Neuronal stem cell (in vitro differentiated cells): Measurements from ENCODE around the gene ZXDC.

Source experiments
- DNase-seq: peaks from one replicate; pipeline ENCODE4 v3.0.0-alpha.2; 2013; ENCODE audit warnings: low spot score
- H2AFZ ChIP-seq: one replicate; pipeline ENCODE4 v1.6.1; 2013; ENCODE audit warnings: mild to moderate bottlenecking, low read length, inconsistent platforms
- H2AK5ac ChIP-seq: 2 replicates; pipeline ENCODE4 v1.6.1; 2013; ENCODE audit warnings: low read depth, mild to moderate bottlenecking, inconsistent platforms, low read length, moderate library complexity, mixed read lengths
- H2BK120ac ChIP-seq: 2 replicates; pipeline ENCODE4 v1.6.1; 2013; ENCODE audit warnings: low read depth, mild to moderate bottlenecking, inconsistent platforms, low read length, moderate library complexity, mixed read lengths
- H2BK12ac ChIP-seq: one replicate; pipeline ENCODE4 v1.6.1; 2013; ENCODE audit warnings: low read length, inconsistent platforms
- H2BK15ac ChIP-seq: 2 replicates; pipeline ENCODE4 v1.6.1; 2013; ENCODE audit warnings: mild to moderate bottlenecking, low read length, inconsistent platforms, mixed read lengths
- H2BK5ac ChIP-seq: one replicate; pipeline ENCODE4 v1.6.1; 2013; ENCODE audit warnings: inconsistent platforms, mild to moderate bottlenecking, low read length, moderate library complexity
- H3K14ac ChIP-seq: one replicate; pipeline ENCODE4 v1.6.1; 2013; ENCODE audit warnings: low read length, inconsistent platforms
- H3K18ac ChIP-seq: 2 replicates; pipeline ENCODE4 v1.6.1; 2013; ENCODE audit warnings: low read length, inconsistent platforms
- H3K23ac ChIP-seq: 2 replicates; pipeline ENCODE4 v1.6.1; 2013; ENCODE audit warnings: low read depth, mild to moderate bottlenecking, mixed read lengths, low read length, inconsistent platforms; ENCODE audit not compliant: poor library complexity
- H3K27ac ChIP-seq: replicated peaks from 3 replicates; pipeline ENCODE4 v1.5.1; 2013; ENCODE audit warnings: low read length, inconsistent platforms
- H3K27me3 ChIP-seq, 3 experiments: 2 replicates each; pipeline ENCODE4 v1.6.1; 2013; ENCODE audit warnings: low read length in 3 of 3, mild to moderate bottlenecking in 2 of 3, inconsistent platforms in 1 of 3, low read depth in 1 of 3, mixed read lengths in 1 of 3, moderate library complexity in 1 of 3; ENCODE audit not compliant: control insufficient read depth in 3 of 3, insufficient read depth in 3 of 3
- H3K36me3 ChIP-seq, 2 donors: replicated peaks in 1 of 2; 2 replicates each; pipeline ENCODE4 v1.6.1; 2013; ENCODE audit warnings: low read length in 2 of 2; ENCODE audit not compliant: control insufficient read depth in 2 of 2, insufficient read depth in 2 of 2
- H3K4ac ChIP-seq: 2 replicates; pipeline ENCODE4 v1.6.1; 2013; ENCODE audit warnings: inconsistent platforms, mild to moderate bottlenecking, low read length, moderate library complexity
- H3K4me1 ChIP-seq, 2 donors: 1 replicate in 1 of 2; 2 replicates in 1 of 2; pipeline ENCODE4 v1.6.1; 2013; ENCODE audit warnings: low read length in 2 of 2, low read depth in 1 of 2; ENCODE audit not compliant: control insufficient read depth in 2 of 2, insufficient read depth in 1 of 2
- H3K4me2 ChIP-seq: one replicate; pipeline ENCODE4 v1.6.1; 2013; ENCODE audit warnings: mild to moderate bottlenecking, low read length, inconsistent platforms; ENCODE audit not compliant: insufficient read depth, poor library complexity, severe bottlenecking
- H3K4me3 ChIP-seq, 2 donors: 2 replicates each; pipeline ENCODE4 v1.5.1; 2013; ENCODE audit warnings: low read length in 2 of 2, mild to moderate bottlenecking in 2 of 2, inconsistent platforms in 1 of 2, moderate library complexity in 1 of 2
- H3K79me1 ChIP-seq: one replicate; pipeline ENCODE4 v1.6.1; 2013; ENCODE audit warnings: low read depth, mild to moderate bottlenecking, inconsistent platforms, low read length, moderate library complexity
- H3K9ac ChIP-seq: one replicate; pipeline ENCODE4 v1.6.1; 2013; ENCODE audit warnings: mild to moderate bottlenecking, low read depth, low read length, inconsistent platforms; ENCODE audit not compliant: poor library complexity
- H3K9me3 ChIP-seq, 2 donors: replicated peaks in 1 of 2; 2 replicates each; pipeline versions ENCODE3 to v1.6.1; 2013; ENCODE audit warnings: low read length in 2 of 2, mild to moderate bottlenecking in 2 of 2, inconsistent platforms in 1 of 2, low read depth in 1 of 2, mixed read lengths in 1 of 2, moderate library complexity in 1 of 2; ENCODE audit not compliant: control insufficient read depth in 2 of 2, insufficient read depth in 1 of 2
- H4K8ac ChIP-seq: one replicate; pipeline ENCODE4 v1.6.1; 2013; ENCODE audit warnings: low read depth, mild to moderate bottlenecking, inconsistent platforms, low read length, moderate library complexity
- H4K91ac ChIP-seq: one replicate; pipeline ENCODE4 v1.6.1; 2013; ENCODE audit warnings: low read length, low read depth, mild to moderate bottlenecking, inconsistent platforms; ENCODE audit not compliant: poor library complexity
- WGBS, 2 donors: extraction: QIAGEN DNeasy Blood & Tissue Kit; methylation state at CpG; one replicate each; pipeline ENCODE4 v1.1.7; 2013; ENCODE audit warnings: missing lambda C conversion rate in 2 of 2, mixed read lengths in 1 of 2; ENCODE audit not compliant: insufficient read length in 2 of 2, insufficient replicate concordance in 1 of 2; ENCODE audit errors: extremely low coverage in 2 of 2; 5-methylcytosine and 5-hydroxymethylcytosine counted together

Gene ZXDC

GRCh38 chr3:126439346-126439967 lies 36.2 kb downstream of the ZXDC start:
- Histone ChIP-seq H3K23ac (no peak overlapping the region), H2BK5ac (no peak overlapping the region), H3K79me1 (no peaks in the 10 kb centered on the region), H2BK15ac (no peak overlapping the region), H3K27me3 (no peaks in the 10 kb centered on the region), H3K9ac (no peak overlapping the region), H3K4me2 (no peak overlapping the region), H2AK5ac (peak overlapping the region; percentile 15), H3K4me1 (peaks cover 0 to 7% of the 10 kb centered on the region in 2 donors), H2BK120ac (no peak overlapping the region), H4K8ac (no peak overlapping the region), H2BK12ac (no peak overlapping the region), H2AFZ (no peak overlapping the region), H4K91ac (no peak overlapping the region), H3K4ac (no peak overlapping the region), H3K9me3 (no peaks in the 10 kb centered on the region), H3K36me3 (peaks cover 0 to 31% of the 10 kb centered on the region in 2 donors), H3K14ac (no peak overlapping the region), H3K18ac (peak overlapping the region; percentile 82), H3K4me3 (no peak overlapping the region), H3K27ac (no peak overlapping the region)
- WGBS, 2 donors, result no CpG with 5 or more reads among the region's 15 CpGs
- no peak for DNase-seq

GRCh38 chr3:126438746-126439145 lies 36.9 kb downstream of the ZXDC start:
- H3K4ac ChIP-seq, result no peak overlapping the region
- no CpG with 5 or more reads among the region's 10 CpGs for WGBS, 2 donors
- DNase-seq, result no peak
- H2BK12ac ChIP-seq, result no peak overlapping the region
- H2AK5ac ChIP-seq, result no peak overlapping the region
- H3K36me3 ChIP-seq, result peaks cover 0 to 31% of the 10 kb centered on the region in 2 donors
- H3K9me3 ChIP-seq, result no peaks in the 10 kb centered on the region
- H3K23ac ChIP-seq, result no peak overlapping the region
- H4K8ac ChIP-seq, result no peak overlapping the region
- no peak overlapping the region for H2AFZ ChIP-seq
- no peak overlapping the region for H3K4me3 ChIP-seq
- peaks cover 0 to 7% of the 10 kb centered on the region in 2 donors for H3K4me1 ChIP-seq
- peak overlapping the region; percentile 62 for H3K18ac ChIP-seq
- H2BK5ac ChIP-seq, result no peak overlapping the region
- H4K91ac ChIP-seq, result no peak overlapping the region
- no peak overlapping the region for H3K14ac ChIP-seq
- no peak overlapping the region for H2BK120ac ChIP-seq
- no peaks in the 10 kb centered on the region for H3K27me3 ChIP-seq
- H3K27ac ChIP-seq, result no peak overlapping the region
- H3K4me2 ChIP-seq, result no peak overlapping the region
- H3K79me1 ChIP-seq, result no peaks in the 10 kb centered on the region
- no peak overlapping the region for H3K9ac ChIP-seq
- H2BK15ac ChIP-seq, result no peak overlapping the region

DNA sequence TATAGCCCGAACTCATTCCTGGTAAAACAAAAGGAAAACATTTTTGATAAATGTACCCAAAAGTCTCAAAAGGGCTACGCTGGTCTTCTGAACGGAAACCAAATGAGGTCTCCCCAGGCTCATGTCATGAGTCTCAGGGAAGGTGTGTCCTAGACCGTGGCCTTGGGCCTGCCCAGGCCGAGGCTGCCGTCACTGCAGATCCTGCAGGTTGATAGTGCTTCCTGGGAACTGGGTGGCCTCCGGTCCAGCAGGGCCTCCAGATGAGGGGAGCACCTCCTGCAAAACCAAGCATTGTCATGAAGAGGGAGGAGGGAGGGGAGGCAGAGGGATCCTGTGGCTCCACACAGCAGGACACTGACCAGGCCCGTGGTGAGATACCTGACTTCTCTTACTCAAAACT lies 37.5 kb downstream of the ZXDC start:
- no peak overlapping the region for H4K8ac ChIP-seq
- H3K27ac ChIP-seq, result no peak overlapping the region
- H2BK120ac ChIP-seq, result no peak overlapping the region
- H3K4me3 ChIP-seq, result no peak overlapping the region
- no peaks in the 10 kb centered on the region for H3K27me3 ChIP-seq
- H3K9me3 ChIP-seq, result no peaks in the 10 kb centered on the region
- no peak overlapping the region for H2BK12ac ChIP-seq
- no peaks in the 10 kb centered on the region for H3K79me1 ChIP-seq
- no peak overlapping the region for H3K18ac ChIP-seq
- peaks cover 0 to 7% of the 10 kb centered on the region in 2 donors for H3K4me1 ChIP-seq
- no peak overlapping the region for H3K4me2 ChIP-seq
- H4K91ac ChIP-seq, result no peak overlapping the region
- no peak overlapping the region for H3K14ac ChIP-seq
- H3K36me3 ChIP-seq, result peaks cover 0 to 31% of the 10 kb centered on the region in 2 donors
- H3K9ac ChIP-seq, result no peak overlapping the region
- H3K23ac ChIP-seq, result no peak overlapping the region
- no peak overlapping the region for H2BK15ac ChIP-seq
- no peak for DNase-seq
- no peak overlapping the region for H2AK5ac ChIP-seq
- no peak overlapping the region for H3K4ac ChIP-seq
- H2AFZ ChIP-seq, result no peak overlapping the region
- no peak overlapping the region for H2BK5ac ChIP-seq
- no CpG with 5 or more reads among the region's 8 CpGs for WGBS, 2 donors

DNA sequence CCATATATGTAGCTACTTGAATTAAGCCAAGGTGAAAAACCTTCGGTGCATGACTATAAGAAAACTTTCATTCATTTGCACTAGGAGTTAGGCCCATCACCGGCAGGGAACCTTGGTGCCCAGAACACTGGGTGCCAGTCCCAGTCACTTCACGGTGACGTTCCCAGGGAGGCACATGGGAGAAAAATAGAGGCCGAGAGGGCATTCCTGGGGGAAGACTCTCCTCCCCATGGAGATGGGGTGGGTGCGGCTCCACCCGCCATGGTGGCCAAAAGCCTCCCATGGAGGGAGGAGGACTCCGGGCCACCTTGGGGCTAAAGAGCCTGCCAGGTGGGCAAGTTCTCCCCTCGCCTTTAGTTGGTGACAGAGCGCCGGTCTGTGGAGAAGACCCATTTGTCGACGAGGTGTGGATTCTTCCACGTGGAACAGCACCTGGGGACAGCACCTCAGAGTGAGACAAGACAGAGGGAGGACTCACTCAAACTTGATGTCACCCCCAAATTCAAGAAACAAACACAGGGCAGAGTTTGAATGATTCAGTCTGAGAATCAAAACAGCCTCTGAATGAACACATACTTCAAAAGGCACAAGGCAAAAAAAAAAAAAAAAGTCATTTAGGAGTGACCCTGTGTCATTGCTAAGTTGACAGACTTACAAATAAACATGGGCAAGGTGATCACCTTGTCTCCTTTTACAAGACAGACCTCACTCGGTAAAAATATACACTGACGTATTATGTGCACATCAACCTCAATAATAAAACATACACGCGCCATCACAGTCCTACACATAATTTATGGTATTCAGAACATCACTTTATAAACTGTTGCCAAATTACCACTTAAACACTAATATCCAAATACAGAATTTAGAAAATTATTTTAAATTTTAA lies 38.6 kb downstream of the ZXDC start:
- Histone ChIP-seq H2BK12ac (no peak overlapping the region), H3K23ac (no peak overlapping the region), H2BK120ac (no peak overlapping the region), H3K14ac (no peak overlapping the region), H3K9ac (no peak overlapping the region), H2BK15ac (no peak overlapping the region), H3K9me3 (no peaks in the 10 kb centered on the region), H3K4me3 (no peak overlapping the region), H2AK5ac (no peak overlapping the region), H3K79me1 (no peaks in the 10 kb centered on the region), H3K27me3 (no peaks in the 10 kb centered on the region), H3K4ac (no peak overlapping the region), H3K36me3 (peaks cover 0 to 31% of the 10 kb centered on the region in 2 donors), H4K91ac (no peak overlapping the region), H3K18ac (no peak overlapping the region), H2AFZ (no peak overlapping the region), H3K4me2 (no peak overlapping the region), H3K27ac (no peak overlapping the region), H2BK5ac (no peak overlapping the region), H3K4me1 (peaks cover 0 to 7% of the 10 kb centered on the region in 2 donors), H4K8ac (no peak overlapping the region)
- no CpG with 5 or more reads among the region's 18 CpGs for whole genome bisulfite sequencing, 2 donors
- no peak for DNase-seq
